OCI-LY3 (cell line): ENCODE results near the gene GALNT18.

ENCODE experiments used
- H2AFZ ChIP-seq: fragments of 200-600, 300-600 bp; shearing (Covaris generic); 2 replicates; pipeline ENCODE4 v1.6.0; 2014; ENCODE audit warnings: antibody characterized with exemption, low read depth, low read length
- H3K27ac ChIP-seq: fragments of 200-600, 300-600 bp; sonication (generic); 2 replicates; pipeline ENCODE4 v1.5.1; 2014; ENCODE audit warnings: mild to moderate bottlenecking, low read length, moderate library complexity, mixed read lengths
- H3K27me3 ChIP-seq: fragments of 200-600, 300-600 bp; sonication (generic); 2 replicates; pipeline ENCODE4 v1.6.1; 2014; ENCODE audit warnings: low read depth, low read length, mixed read lengths
- H3K36me3 ChIP-seq: fragments of 200-600, 300-600 bp; sonication (generic); replicated peaks from 2 replicates; pipeline ENCODE3; 2014; ENCODE audit warnings: low read depth, low read length, mixed read lengths
- H3K4me1 ChIP-seq: fragments of 300-600, 200-600 bp; sonication (generic); 2 replicates; pipeline ENCODE4 v1.6.1; 2014; ENCODE audit warnings: low read length, mixed read lengths
- H3K4me2 ChIP-seq: fragments of 200-600, 300-600 bp; sonication (generic); 2 replicates; pipeline ENCODE4 v1.6.1; 2014; ENCODE audit warnings: low read length, mixed read lengths
- H3K4me3 ChIP-seq: fragments of 300-600, 200-600 bp; sonication (generic); 2 replicates; pipeline ENCODE4 v1.5.1; 2014; ENCODE audit warnings: antibody characterized with exemption, mild to moderate bottlenecking, low read length, moderate library complexity
- H3K79me2 ChIP-seq: fragments of 300-600, 200-600 bp; shearing (Covaris generic); 2 replicates; pipeline ENCODE4 v1.6.1; 2014; ENCODE audit warnings: mild to moderate bottlenecking, low read length, mixed read lengths
- H3K9ac ChIP-seq: fragments of 300-600, 200-600 bp; shearing (Covaris generic); 2 replicates; pipeline ENCODE4 v1.6.0; 2014; ENCODE audit warnings: mild to moderate bottlenecking, low read length, moderate library complexity
- H3K9me3 ChIP-seq: fragments of 200-600, 300-600 bp; shearing (Covaris generic); 2 replicates; pipeline ENCODE4 v1.6.1; 2014; ENCODE audit warnings: low read length, mixed read lengths; ENCODE audit not compliant: insufficient read depth
- H4K20me1 ChIP-seq: fragments of 200-600, 300-600 bp; sonication (generic); 2 replicates; pipeline ENCODE4 v1.6.1; 2016; ENCODE audit warnings: low read length, mixed read lengths; ENCODE audit not compliant: insufficient read depth
- CTCF ChIP-seq: fragments of 200-600, 300-600 bp; sonication (generic); IDR thresholded peaks from 2 replicates; pipeline ENCODE4 v1.5.1; 2014; ENCODE audit warnings: antibody characterized with exemption, low read length, low read depth
- EZH2phosphoT487 ChIP-seq: fragments of 200-600 bp; shearing (Covaris generic); IDR thresholded peaks from 2 replicates; pipeline ENCODE4 v1.6.1; 2018; ENCODE audit warnings: antibody characterized with exemption, mixed run types, low read depth

GALNT18 gene

DNA sequence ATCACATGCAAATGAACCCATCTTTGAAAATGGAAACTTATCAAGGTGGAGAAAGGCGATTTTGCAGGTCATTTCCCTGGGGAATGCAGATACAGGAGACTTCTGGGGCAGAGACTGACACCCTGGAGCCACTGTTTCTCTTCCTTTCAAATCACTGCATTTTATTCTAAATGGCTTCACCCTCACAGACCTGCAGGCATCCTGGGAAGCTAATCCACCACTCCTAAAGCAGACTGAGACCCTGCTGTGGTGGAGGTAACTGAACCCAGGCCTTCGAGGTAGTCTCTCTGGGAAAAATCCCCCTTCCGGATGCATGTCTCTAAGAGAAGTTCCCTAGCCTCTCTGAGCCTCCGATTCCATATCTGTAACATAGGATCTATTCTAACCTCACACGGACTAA is 247.9 kb downstream of the GALNT18 start:
- H3K4me2 ChIP-seq: no peak overlapping the region
- H2AFZ ChIP-seq: no peak overlapping the region
- H3K4me3 ChIP-seq: no peak overlapping the region
- no peaks in the 10 kb centered on the region for H3K9me3 ChIP-seq
- H3K9ac ChIP-seq: no peak overlapping the region
- H3K36me3 ChIP-seq: no peaks in the 10 kb centered on the region
- H4K20me1 ChIP-seq: peaks cover 5% of the 10 kb centered on the region
- peaks cover 28% of the 10 kb centered on the region for H3K27me3 ChIP-seq
- peaks cover 8% of the 10 kb centered on the region for H3K4me1 ChIP-seq
- TF ChIP-seq CTCF (no peak), EZH2phosphoT487 (no peak)
- H3K27ac ChIP-seq: no peak overlapping the region
- H3K79me2 ChIP-seq: no peaks in the 10 kb centered on the region

DNA sequence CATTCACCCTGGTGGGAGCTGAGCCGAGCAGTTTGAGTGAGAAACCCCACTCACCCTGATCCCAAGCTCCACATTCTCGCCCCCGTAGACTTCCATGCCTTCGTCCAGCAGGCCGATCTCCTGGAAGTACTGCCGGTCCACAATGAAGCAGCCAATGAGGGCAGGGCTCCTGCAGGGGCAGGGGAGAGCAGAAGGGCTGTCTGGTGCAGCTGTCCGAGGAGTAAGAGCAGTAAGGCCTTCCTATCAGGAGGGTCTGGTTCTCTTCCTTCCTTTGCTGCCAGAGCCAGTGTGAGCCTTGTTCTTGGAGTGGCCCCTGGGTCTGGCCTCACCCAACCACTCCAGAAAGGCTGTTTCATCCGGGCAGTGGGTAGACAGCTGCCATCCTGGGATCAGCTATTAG is 249.3 kb downstream of the GALNT18 start:
- Histone ChIP-seq H3K4me2 (no peak overlapping the region), H3K27ac (no peak overlapping the region), H3K9ac (no peak overlapping the region), H3K79me2 (no peaks in the 10 kb centered on the region), H3K9me3 (no peaks in the 10 kb centered on the region), H3K36me3 (no peaks in the 10 kb centered on the region), H2AFZ (no peak overlapping the region), H3K4me3 (no peak overlapping the region), H4K20me1 (peaks cover 5% of the 10 kb centered on the region), H3K4me1 (peaks cover 8% of the 10 kb centered on the region), H3K27me3 (peaks cover 38% of the 10 kb centered on the region)
- TF ChIP-seq EZH2phosphoT487 (no peak), CTCF (no peak)

DNA sequence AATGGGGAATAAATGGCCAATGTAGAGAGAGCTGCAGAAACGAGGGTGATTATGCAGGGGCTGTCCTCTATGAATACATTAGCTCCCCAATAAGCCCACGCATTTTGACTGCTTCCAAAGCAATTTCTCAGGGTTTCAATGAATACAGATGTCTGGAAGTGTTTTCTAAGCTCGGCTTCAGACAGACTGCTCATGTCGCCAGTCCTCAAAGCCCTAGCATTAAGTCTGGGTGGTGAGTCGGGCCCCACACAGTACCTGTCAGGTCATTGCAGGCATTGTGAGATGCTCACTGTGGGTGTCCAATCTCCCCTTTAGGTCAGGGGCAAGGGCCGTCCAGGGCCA is 250.9 kb downstream of the GALNT18 start:
- Histone ChIP-seq H3K36me3 (no peaks in the 10 kb centered on the region), H2AFZ (no peak overlapping the region), H4K20me1 (peaks cover 5% of the 10 kb centered on the region), H3K27me3 (peaks cover 40% of the 10 kb centered on the region), H3K4me3 (no peak overlapping the region), H3K9ac (no peak overlapping the region), H3K4me1 (peaks cover 8% of the 10 kb centered on the region), H3K9me3 (no peaks in the 10 kb centered on the region), H3K27ac (no peak overlapping the region), H3K4me2 (no peak overlapping the region), H3K79me2 (no peaks in the 10 kb centered on the region)
- TF ChIP-seq EZH2phosphoT487: no peak
- TF ChIP-seq CTCF: no peak

- Histone ChIP-seq H2AFZ (no peak overlapping the region), H3K36me3 (no peaks in the 10 kb centered on the region), H3K4me1 (peaks cover 8% of the 10 kb centered on the region), H3K9ac (no peak overlapping the region), H3K79me2 (no peaks in the 10 kb centered on the region), H4K20me1 (peaks cover 5% of the 10 kb centered on the region), H3K27me3 (peaks cover 38% of the 10 kb centered on the region), H3K27ac (no peak overlapping the region), H3K4me2 (peak overlapping the region; percentile 32), H3K4me3 (no peak overlapping the region), H3K9me3 (no peaks in the 10 kb centered on the region)
- TF ChIP-seq CTCF: no peak
Measured at GRCh38 chr11:11370255-11370961, 251.4 kb downstream of the GALNT18 start.
